Midbrain (tissue), 1 donor: ENCODE measurements around the gene CIDEA.
"Not testable (repeated sequence)": the region's sequence is repeated elsewhere in the genome, so short reads cannot be mapped to it uniquely, and the experiment has no call there.

Experiments
- DNase-seq: peaks from one replicate; lab custom pipeline; 2025; lab: John Stamatoyannopoulos, UW

Gene CIDEA

GRCh38 chr18:12254136-12254819 is at the start of gene CIDEA:
TSS of gene CIDEA (plus strand) at chr18:12254361. CDS start at chr18:12254384, 23 bp downstream.
- DNase-seq, result no peak

GRCh38 chr18:12208296-12209153 is 45.6 kb upstream of the CIDEA start:
- DNase-seq, result not testable (repeated sequence)

GRCh38 chr18:12212308-12212707 is 41.9 kb upstream of the CIDEA start:
- not testable (repeated sequence) for DNase-seq

GRCh38 chr18:12214296-12215005 is 39.7 kb upstream of the CIDEA start:
- DNase-seq, result not testable (repeated sequence)

- not testable (repeated sequence) for DNase-seq
These were observed 37.7 kb upstream of the CIDEA start for GRCh38 chr18:12216471-12216870.

- not testable (repeated sequence) for DNase-seq
These were observed 35.6 kb upstream of the CIDEA start for GRCh38 chr18:12218603-12219002.

- not testable (repeated sequence) for DNase-seq
These were observed 32.1 kb upstream of the CIDEA start for GRCh38 chr18:12222041-12222440.

- not testable (repeated sequence) for DNase-seq
These were observed 30.8 kb upstream of the CIDEA start for GRCh38 chr18:12223326-12223725.

- not testable (repeated sequence) for DNase-seq
These were observed 27.4 kb upstream of the CIDEA start for GRCh38 chr18:12226807-12227206.

- DNase-seq, result not testable (repeated sequence)
These were observed 26.6 kb upstream of the CIDEA start for GRCh38 chr18:12227399-12228186.

GRCh38 chr18:12228308-12228707 is 25.9 kb upstream of the CIDEA start:
- DNase-seq, result not testable (repeated sequence)

- not testable (repeated sequence) for DNase-seq
These were observed 23.6 kb upstream of the CIDEA start for GRCh38 chr18:12230561-12230960.

GRCh38 chr18:12231040-12231882 is 22.9 kb upstream of the CIDEA start:
- DNase-seq, result no peak

- no peak for DNase-seq
These were observed 22.2 kb upstream of the CIDEA start for GRCh38 chr18:12231986-12232385.

- DNase-seq, result no peak
These were observed 20.8 kb upstream of the CIDEA start for GRCh38 chr18:12233378-12233777.

- no peak for DNase-seq
These were observed 19.5 kb upstream of the CIDEA start for GRCh38 chr18:12234451-12235190.

- DNase-seq, result no peak
These were observed 18.0 kb upstream of the CIDEA start for GRCh38 chr18:12236141-12236540.

GRCh38 chr18:12236934-12237832 is 17.0 kb upstream of the CIDEA start:
- peak; percentile 32 for DNase-seq

GRCh38 chr18:12238826-12239225 is 15.3 kb upstream of the CIDEA start:
- DNase-seq, result no peak
